Stimulated activated CD8-positive, alpha-beta memory T cell treated with anti-CD3 and anti-CD28 coated beads, Interleukin-12 subunit alpha, Interleukin-12 subunit beta, amount 100 ng/mL, for 1 hour (primary cell): ENCODE results near the gene MAP2.

Experiments used
- DNase-seq: peaks from one replicate; pipeline ENCODE4 v3.0.0-alpha.2; 2020; ENCODE audit warnings: low read depth

The MAP2 gene

DNA sequence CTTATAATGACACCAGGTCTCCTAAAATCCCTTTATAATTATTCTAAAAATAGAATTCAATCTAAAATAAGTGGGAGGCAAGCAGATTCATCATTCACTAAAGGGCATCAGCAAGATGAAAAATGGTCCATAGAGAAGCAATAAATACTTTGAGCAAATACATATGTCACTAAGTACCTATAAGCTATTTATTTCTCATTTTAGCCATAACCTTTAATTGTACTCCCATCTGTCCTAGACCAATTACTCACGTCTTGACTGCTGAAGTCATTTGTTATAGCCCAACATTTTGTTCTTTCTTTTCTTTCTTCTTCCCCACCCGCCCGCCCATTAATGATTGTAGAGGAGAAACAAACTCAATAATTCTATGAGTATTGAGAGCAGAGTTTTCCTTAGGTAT lies 105.7 kb downstream of the MAP2 start:
- no peak for DNase-seq

DNA sequence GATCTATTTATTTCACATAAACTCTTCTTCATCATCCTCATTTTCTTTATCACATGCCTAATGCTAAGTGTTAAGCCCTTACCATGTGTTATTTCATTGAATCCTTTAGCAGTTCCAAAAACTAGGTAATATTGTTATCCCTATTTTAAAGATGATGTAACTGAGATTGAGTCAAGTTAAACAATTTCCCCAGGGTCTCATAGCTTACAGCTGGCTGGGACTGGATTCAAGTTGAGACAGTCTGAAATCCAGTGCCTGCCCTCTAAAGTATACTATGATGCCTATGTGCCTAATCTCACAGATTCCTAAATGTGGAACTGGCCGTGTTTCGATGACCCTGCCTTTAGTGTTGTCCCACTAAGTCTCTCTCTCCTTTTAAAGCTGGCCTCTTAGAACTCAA lies 108.5 kb downstream of the MAP2 start:
- no peak for DNase-seq

DNA sequence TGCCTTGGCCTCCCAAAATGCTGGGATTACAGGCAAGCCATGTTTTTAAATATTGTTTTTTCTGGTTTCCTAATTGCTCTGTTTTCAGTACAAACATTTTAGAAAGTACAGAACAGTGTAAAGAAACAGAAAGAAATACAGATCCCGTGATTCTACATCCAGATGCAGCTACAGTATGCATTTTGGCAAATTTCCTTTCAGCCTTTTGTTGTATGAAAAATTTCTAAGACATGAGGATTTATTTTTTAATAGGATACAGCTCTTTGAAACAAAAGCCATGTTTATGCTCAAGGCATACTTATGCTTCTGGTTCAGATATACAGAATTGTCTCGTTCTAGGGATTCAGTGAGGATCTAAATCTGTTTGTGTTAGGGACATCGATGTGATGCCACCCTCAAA lies 109.5 kb downstream of the MAP2 start:
- DNase-seq, result no peak

DNA sequence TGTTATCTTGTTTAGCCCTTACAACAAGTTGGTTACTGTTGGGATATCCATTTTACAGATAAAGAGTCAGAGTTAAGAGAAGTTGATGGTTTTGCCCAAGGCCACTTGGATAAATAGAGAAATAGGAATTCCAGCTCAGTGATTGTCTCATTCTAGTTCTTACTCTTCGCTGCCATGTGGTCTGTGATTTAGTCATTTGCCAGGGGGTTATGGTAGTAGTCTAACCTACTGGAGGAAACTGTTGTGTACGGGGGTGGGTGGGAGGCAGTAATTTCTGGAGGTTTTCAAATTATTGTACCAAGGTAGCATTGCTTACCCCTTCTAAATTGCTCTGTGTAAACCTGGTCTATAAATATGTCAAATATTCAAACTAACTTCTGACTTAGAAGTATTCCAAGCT lies 110.4 kb downstream of the MAP2 start:
- no peak for DNase-seq

DNA sequence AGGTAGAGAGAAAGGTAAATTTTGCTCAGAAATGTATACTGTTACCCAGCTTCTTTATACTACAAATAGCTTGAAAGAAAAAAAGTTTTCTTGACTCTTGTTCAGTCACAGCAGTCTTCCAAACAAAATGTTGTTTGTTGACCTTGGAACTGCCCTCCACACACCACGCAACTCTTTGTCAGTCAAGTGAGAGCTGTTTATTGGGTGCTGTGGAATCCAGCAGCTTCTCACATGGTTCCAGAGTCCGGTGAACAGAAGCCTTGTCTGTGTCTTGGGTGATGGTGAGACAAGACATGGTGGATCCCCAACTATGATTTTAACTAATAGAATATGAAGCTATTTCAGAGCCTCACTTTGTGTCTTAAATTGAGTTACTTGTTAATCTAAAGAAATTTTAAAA lies 112.5 kb downstream of the MAP2 start:
- DNase-seq, result no peak

DNA sequence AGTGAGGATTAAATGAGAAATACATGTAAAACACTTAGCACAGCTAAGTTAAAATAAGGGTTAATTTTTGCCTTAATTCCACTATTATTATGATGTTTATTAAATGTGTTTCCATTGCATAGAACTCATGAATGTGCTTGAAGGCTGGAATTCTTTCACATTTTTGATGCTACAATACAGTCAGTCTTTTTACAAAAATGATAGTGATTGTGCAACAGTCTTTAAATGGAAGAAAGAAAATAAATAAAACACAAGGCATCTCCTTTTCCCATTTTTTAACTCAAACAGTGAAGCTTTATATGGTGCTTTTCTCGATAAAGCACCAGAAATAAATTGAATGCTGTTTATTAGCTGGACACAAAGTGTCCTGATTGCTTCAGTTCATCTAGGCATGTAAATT lies 123.9 kb downstream of the MAP2 start:
- DNase-seq, result no peak

DNA sequence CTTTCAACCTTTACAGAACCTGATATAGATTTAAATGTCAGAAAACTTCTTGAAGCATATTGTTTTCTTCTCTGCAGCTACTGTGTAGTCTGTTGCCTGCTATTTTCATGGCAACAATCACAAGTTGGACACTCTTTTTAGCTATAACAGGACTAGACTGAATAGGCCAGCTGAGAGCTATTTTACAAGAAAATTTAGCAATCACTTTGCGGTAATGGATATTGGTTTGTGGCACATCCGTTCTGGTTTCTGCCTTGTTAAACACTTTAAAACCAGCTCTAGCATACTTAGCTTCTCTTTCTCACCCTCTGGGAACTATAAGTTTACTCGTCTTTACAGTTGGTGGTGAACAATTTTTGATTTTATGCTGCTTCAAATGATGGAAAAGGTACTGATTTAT lies 125.7 kb downstream of the MAP2 start:
- no peak for DNase-seq

DNA sequence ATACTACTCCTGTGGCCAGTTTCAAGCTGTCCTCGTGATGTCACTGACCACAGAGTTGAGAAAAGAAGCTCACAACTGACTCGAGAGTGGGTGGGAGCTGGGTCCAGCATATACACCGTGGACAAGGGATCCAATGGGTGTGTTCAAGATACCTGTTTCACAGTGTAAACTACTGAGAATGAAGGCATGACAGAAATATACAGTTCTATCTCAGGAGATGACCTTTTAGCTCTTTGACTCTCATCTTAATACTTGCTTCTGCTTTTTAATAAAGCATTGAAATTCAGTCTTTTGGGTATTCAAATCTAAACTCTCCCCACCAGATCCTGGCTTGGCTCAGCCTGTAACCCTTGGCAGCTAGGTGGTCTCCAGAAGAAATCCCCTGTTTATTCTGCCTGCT lies 130.1 kb downstream of the MAP2 start:
- DNase-seq, result no peak

DNA sequence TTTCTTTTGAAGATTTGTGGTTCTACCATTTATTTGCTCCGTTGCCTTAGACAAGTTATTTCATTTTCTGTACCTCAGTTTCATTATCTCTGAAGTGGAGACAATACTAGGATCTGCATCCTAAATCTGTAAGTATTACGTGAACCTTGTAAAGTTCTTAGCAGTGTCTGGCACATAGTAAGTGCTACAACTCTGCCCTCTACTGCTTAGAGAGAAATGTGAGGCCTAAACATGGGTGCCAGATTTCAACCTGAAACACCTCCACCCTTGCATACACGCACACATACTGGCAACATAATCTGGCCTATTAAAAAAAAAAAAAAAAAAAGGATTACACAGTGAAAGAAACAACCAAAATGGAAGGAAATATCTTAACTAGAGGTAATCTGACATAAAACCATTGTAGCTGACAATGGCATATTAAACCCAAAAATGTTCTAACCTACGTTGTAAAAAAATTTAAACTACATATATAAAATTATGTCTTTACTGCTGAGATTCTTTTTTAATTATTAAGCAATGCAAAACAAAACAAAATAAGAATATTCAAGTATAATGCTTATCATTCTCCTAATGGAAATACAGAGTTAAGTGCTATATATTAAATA lies 132.6 kb downstream of the MAP2 start:
- DNase-seq, result no peak

DNA sequence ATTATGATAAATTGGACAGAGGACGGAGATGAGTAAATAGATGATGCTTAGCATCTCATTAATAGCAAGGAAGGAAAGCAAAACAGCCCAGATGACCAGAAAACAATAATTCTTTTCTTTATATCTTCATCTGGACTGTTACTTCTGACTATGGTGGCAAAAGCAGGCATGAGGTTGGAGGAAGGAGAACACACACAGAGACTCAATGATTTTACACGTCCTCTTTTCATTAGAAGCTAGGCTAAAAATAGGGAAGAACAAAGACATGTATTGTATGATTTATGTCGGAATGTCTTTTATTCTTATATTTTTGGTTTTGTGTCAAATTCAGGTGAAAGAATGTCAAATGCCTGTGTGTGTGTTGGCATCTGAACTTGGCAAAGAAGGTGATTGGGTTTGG lies 137.1 kb downstream of the MAP2 start:
- DNase-seq, result no peak

DNA sequence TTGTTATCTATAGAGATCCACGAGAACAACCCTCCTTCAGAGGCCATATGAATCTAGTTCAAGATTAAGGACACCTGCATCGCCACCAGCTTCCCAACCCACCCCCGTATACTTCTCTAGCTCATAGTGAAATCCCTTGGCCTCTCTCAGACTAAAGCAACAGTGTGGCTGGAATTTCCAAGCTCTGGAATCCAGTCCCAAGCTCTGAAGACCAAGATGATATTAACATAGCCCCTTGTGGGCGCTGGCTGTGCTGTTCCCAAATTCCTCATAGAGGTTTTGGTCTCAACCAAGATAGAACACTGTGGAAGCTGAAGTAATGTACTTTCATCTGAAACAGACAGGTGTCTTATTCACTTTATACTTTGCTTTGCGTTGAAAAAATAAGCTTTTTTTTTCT lies 139.6 kb downstream of the MAP2 start:
- DNase-seq, result no peak

DNA sequence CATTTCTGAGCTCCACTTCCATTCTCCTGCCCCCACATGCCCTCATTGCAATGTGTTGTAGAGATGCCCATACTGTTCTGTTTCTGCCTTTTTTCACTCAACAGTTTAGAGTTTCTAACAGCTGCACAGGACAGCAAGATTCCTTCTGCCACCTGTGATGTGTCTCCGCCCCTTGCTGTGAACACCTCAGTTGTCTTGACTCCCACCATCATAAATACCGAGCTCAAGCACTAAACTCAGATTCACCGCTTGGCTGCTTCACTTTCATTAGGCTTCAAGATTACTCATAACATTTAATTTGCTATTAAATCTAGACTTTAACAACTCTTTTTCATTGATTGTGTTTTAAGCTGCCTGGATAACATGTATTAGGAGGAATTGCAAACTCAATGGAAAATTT lies 141.0 kb downstream of the MAP2 start:
- DNase-seq, result no peak

DNA sequence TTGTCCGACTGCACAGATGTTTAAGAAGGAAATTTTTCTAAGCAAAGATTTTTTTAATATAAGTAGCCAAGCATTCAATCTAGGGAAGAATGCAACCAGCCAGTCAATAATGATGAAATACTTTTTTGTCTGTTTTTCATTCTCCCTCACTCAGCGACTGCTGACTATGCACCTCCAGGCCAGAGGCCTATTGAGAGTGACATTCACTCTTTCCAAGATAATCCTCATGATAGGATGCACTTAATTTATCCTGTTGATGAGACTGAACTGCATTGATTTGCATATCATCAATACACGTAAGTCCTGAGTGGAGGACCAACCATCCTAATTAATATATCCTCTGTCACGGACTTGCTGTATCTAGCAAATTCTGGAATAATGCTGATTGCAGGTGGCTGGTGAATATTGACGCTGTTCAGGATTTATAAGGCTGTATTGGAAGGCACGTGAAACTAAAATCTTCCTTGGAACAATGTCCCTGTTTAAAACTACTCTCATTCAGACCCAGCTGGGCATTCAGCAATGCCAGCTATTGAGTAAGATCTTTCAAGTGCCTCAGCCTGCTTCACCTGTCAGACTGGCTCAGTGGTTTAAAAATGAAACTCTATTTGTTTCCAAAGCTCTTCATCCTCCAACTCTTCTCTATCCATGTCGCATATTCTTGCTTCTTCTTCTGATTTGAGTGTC lies 142.2 kb downstream of the MAP2 start:
- DNase-seq, result no peak

DNA sequence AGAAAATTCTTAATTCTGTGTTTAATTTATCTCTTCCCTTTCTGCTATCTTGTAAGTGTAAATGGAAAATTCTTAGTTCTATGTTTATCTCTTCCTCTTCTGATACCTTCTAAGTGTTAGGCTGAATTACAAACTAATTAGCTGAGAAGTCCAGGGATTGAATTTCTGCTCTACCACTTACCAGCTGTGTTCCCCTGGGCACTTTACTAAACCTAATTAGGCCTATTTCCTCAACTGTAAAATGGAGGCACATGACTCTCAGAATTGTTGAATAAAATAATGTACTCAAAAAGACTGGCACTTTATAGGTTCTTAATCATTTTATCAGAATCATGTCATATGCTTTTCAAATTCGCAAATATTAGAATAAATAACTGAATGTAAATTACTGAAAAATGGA lies 146.3 kb downstream of the MAP2 start:
- DNase-seq, result no peak

DNA sequence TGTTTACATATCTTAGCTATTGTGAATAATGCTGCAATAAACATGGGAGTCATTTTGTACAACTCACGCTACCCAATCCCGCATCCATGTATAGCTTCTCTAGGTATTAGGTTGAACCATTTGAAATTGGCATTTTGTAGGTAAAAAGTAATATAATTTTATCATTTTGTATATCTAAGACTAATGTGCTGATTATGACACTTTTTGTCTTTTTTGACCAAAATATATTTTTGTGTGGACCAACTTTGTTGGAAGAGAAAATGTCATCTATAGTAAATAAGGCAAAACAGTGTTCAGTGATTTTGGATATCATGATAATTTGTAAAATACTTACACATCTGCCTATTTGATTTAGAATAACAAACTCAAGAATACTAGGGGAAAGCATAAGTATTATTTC lies 150.7 kb downstream of the MAP2 start:
- DNase-seq, result no peak

DNA sequence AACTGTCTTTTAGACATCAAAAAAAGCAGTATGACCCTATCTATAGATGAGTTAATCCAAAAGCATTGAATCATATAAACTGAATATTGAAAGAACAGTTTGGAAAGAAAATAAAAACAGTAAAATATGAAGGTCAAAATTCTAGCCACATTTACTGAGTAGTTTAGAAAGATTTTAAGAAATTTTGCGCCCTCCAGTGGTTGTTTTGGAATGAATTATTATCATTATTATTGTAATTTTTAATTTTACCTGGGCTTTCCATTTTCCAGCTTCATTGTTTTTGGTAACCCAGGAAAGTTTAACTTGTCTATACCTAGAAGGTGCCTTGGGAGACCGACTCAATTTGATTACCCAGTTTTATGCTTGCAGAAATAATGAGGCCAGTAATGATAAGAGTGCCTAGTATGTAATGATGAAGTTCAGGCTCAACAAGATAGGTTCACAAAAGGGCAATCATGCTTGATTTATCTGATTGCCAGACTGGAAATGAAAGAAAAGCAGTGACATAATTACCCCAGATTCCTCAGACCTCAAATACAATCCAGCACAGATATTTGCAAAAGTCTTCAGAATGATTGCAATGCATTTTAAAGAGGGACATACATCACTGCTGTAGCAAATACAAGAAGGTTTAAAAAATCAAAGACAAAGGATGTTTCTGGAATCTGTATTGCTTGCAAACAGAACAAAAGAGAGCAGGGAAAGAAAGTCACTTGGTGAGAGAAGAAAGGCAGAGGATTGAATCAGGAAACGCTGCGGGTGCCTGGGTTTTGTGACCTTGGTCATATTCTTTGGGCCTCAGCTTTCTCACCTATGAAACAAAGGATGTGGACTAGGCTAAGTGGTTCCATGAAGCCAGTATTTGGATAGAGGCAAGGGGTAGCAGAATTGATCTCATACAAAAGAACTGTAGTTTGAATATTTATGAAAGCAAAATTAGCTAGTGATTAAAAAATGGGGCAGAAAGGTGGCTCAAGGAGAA lies 153.8 kb downstream of the MAP2 start:
- DNase-seq, result no peak

DNA sequence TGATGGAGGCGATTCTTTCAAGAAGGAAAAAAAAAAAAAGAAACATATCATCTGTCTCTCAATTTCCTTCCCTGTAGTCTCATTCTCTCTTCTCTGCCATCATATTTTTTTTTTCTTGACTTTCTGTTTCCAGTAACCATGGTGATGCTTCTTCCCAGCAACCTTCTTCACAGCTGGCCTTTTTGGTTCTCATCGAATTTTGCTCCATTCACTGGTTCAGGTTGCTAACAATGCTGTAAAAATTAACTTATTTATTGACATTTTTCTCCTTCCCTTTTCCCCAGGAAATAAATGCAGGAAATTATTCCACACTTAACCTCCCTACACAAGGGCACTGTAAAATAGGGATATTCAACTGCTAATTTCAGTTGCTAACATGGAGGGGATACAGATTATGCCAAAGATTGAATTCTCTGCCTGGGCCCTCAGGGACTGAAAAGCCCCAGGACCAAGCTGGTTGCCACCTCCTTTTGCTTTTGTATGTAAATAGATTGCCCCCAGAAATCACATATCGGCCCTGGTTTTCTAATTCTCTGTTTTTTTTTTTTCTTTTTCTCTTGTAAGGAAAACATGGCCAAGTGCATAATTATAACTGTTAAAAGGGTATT lies 154.7 kb downstream of the MAP2 start:
- DNase-seq, result no peak

DNA sequence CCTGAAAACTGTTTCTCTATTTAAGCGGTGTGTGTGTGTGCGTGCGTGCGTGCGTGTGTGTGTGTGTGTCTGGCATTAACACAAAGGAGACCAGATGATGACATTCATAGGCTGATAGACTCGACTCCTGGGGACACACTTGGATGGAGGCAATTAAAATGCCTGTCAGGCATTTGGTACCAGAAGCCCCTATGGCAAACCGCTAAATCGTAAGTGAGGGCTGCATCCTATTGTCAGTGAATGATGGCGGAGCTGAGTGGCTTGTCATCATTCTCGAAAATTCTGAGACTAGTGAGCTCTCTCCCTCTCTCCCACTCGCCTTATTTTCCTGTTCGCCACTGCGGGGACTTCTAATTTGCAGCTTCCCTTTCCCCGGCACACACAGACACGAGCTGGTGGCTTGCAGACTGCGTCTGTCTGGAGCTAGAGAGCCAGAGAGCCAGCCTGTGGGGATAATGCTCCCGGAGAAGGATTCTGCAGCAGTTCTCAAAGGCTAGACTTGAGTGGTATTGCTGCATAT lies 155.4 kb downstream of the MAP2 start:
- DNase-seq, result no peak

DNA sequence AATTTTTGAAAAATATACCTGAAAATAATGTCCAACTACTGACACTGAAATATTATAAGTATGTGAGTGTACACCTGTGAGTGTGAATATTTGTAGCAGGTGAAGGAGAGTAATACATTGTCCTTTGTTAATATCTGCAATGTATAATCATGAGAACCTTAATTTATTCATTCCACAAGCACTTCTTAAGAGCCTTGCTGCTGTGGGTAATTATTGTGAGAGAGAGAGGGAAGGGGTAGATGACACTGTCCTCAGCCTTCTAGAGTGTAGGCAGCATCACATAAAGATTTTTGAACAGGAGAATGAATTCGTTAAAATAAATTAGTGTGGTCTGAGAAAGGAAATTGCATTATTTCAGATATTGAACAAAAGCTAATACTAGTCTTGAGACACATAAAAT lies 157.2 kb downstream of the MAP2 start:
- DNase-seq, result no peak

DNA sequence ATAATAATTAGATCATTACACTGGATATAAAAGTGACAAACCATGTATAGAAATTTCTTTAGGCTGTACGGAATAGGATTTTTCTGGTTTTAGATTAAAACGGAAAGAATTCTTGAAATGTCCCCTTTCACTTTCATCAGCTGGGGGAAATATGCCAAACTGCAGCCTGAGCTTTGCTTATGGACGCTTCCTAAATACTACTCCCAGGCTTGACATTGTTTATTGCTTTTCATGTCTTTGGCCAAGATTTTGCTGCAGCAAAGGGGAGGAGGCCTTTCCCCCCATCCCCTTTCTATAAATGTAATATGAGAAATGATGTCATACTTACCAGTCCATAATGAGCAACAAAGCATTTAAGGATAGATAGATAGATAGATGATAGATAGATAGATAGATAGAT lies 158.4 kb downstream of the MAP2 start:
- DNase-seq, result no peak

DNA sequence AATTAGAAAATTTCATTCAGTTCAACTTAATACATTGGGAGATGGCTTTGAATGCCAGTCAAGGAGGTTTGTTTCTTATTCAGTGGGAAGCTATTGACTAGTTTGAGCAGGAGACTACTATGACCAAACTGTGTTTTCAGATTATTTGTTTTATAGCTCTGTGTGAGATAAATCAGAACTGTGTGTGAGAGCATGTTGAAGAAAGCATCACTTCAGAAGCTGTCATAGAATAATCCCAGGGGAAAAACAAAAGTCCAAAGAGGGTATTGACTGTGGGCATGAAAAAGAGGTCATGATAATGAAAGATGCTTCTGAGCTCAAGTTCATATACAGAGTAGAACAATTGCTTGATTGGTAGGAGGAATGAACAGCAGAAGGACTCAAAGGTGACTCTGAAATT lies 160.6 kb downstream of the MAP2 start:
- DNase-seq, result no peak

DNA sequence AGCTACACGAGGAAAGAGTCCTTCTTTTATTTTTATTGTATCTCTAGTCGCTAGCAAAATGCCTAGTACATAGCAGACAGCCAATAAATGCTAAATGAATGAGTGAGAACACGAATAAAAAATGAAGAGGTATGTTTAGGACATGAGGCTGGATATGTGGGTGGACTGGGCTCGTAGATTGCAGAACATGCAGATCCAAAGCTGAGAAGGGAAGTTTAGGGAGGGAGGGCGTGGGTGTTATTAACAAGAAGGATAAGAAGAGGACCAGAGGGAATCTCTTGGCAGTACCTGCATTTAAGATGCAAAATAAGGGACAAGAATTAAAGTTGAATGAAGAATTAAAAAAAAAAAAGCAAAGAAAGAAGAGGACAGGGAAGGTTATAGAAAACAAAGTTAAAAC lies 161.1 kb downstream of the MAP2 start:
- DNase-seq, result no peak

DNA sequence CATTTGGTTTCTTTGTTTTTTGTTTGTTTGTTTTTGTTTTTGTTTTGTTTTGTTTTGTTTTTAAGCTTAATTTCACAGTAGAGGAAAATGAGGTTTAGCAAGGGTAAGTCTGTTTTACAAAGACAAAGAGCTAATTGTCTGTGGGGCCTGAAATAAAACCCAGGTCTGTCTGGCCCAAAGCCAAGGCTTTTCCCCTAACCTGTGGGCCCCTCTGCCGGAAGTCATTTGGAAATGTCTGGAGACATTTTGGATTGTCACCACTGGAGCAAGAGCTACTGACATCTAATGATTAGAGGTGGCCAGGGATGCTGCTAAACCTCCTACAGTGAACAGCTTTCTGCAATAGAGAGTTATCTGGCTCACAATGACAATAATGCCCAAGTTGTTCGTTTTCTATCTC lies 167.2 kb downstream of the MAP2 start:
- no peak for DNase-seq
